Spleen (tissue), 7 donors: ENCODE measurements around the gene HCAR2.
"Not testable (repeated sequence)": the region's sequence is repeated elsewhere in the genome, so short reads cannot be mapped to it uniquely, and the experiment has no call there.

Experiments used
- POLR2AphosphoS5 ChIP-seq, 3 donors: sonication (generic); formaldehyde crosslinking; IDR thresholded peaks; one replicate each; pipeline ENCODE4 v1.5.1; 2017; ENCODE audit warnings: antibody characterized with exemption in 3 of 3
- TF ChIP-seq, protein P1 (sequence below), 11 experiments: fragments of 200-600 bp in 7 of 11; fragments of 450-650 bp in 4 of 11; sonication (generic) in 4 of 11; IDR thresholded peaks in 8 of 11; conservative IDR thresholded peaks in 3 of 11; 1 replicate in 7 of 11; 2 replicates in 4 of 11; pipeline versions ENCODE4 v1.4.0 to v1.8.0; 2016 to 2021; ENCODE audit warnings: antibody characterized with exemption in 11 of 11, inconsistent platforms in 4 of 11, mild to moderate bottlenecking in 1 of 11
- donor health status: DM: no; HTN: no; CAD: no; lungs with moderate emphysema.
- donor health status: DM: no; HTN: no; CAD: no.
- donor health status: DM: no; HTN: no; CAD: no.

DNA sequence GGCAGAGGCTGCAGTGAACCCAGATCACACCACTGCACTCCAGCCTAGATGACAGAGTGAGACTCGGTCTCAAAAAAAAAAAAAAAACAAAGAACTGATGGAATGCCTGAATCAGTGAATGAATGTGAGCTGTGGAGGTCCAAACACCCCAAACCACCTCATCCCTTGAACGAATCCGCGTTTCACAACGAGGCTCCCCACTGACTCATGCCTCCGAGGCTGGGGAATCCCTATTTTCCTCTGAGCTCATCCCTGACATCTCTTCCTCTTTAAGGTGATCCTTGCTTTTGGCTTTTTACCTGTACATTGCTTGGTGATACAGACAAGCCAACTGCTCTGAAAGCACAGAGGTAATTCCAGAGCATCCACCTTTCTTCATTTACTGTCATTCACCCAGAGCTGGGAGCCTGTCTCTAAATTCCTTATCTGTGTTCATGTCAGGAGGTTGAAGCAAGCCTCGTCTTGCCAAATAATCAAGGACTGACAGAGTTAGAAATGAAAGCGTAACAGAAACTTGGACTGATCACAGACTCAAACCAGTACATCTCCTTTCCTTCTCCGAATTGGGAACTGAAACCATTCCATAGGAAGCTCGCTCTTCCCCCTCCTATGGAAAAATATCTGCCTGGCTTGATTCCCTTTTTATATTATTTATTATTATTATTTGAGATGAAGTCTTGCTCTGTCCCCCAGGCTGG, 10.5 kb upstream of the HCAR2 start:
- TF ChIP-seq, protein P1, sequence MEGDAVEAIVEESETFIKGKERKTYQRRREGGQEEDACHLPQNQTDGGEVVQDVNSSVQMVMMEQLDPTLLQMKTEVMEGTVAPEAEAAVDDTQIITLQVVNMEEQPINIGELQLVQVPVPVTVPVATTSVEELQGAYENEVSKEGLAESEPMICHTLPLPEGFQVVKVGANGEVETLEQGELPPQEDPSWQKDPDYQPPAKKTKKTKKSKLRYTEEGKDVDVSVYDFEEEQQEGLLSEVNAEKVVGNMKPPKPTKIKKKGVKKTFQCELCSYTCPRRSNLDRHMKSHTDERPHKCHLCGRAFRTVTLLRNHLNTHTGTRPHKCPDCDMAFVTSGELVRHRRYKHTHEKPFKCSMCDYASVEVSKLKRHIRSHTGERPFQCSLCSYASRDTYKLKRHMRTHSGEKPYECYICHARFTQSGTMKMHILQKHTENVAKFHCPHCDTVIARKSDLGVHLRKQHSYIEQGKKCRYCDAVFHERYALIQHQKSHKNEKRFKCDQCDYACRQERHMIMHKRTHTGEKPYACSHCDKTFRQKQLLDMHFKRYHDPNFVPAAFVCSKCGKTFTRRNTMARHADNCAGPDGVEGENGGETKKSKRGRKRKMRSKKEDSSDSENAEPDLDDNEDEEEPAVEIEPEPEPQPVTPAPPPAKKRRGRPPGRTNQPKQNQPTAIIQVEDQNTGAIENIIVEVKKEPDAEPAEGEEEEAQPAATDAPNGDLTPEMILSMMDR (IDR thresholded peaks at IDR 0.05 in 8 of 11, conservative IDR thresholded peaks at IDR 0.05 in 3 of 11) = not testable (repeated sequence)
- not testable (repeated sequence) for TF ChIP-seq POLR2AphosphoS5 (IDR thresholded peaks at IDR 0.05)
